ENCODE measurements around the gene BCL10.
A peak's percentile ranks its signal among the peaks of the same experiment; 100 is the strongest.

BCL10 gene

GRCh38 chr1:85276215-85276977 lies at the start of gene BCL10:
TSS of gene BCL10 (minus strand) at chr1:85276632. CDS start at chr1:85276352, 280 bp downstream.
- FAIRE-seq, result peak; percentile 60

GRCh38 chr1:85325920-85326319 lies 49.5 kb upstream of the BCL10 start:
- no peak for FAIRE-seq

GRCh38 chr1:85323770-85324169 lies 47.3 kb upstream of the BCL10 start:
- FAIRE-seq, result no peak

GRCh38 chr1:85322655-85323054 lies 46.2 kb upstream of the BCL10 start:
- no peak for FAIRE-seq

- no peak for FAIRE-seq
Measured at GRCh38 chr1:85321237-85321964, 45.0 kb upstream of the BCL10 start.

- FAIRE-seq, result no peak
Measured at GRCh38 chr1:85320371-85321131, 44.1 kb upstream of the BCL10 start.

GRCh38 chr1:85319931-85320330 lies 43.5 kb upstream of the BCL10 start:
- no peak for FAIRE-seq

- no peak for FAIRE-seq
Measured at GRCh38 chr1:85319491-85319890, 43.1 kb upstream of the BCL10 start.

- FAIRE-seq, result no peak
Measured at GRCh38 chr1:85318217-85318616, 41.8 kb upstream of the BCL10 start.

GRCh38 chr1:85317560-85317959 lies 41.1 kb upstream of the BCL10 start:
- FAIRE-seq, result no peak

- FAIRE-seq, result no peak
Measured at GRCh38 chr1:85316321-85316720, 39.9 kb upstream of the BCL10 start.

- FAIRE-seq, result no peak
Measured at GRCh38 chr1:85315789-85316188, 39.4 kb upstream of the BCL10 start.

- FAIRE-seq, result no peak
Measured at GRCh38 chr1:85314726-85315125, 38.3 kb upstream of the BCL10 start.

GRCh38 chr1:85313888-85314696 lies 37.7 kb upstream of the BCL10 start:
- FAIRE-seq, result no peak

GRCh38 chr1:85311818-85312217 lies 35.4 kb upstream of the BCL10 start:
- FAIRE-seq, result no peak

- FAIRE-seq, result no peak
Measured at GRCh38 chr1:85308833-85309350, 32.5 kb upstream of the BCL10 start.

- FAIRE-seq, result no peak
Measured at GRCh38 chr1:85307987-85308832, 31.8 kb upstream of the BCL10 start.

GRCh38 chr1:85306236-85306635 lies 29.8 kb upstream of the BCL10 start:
- FAIRE-seq, result no peak

- no peak for FAIRE-seq
Measured at GRCh38 chr1:85303440-85304162, 27.2 kb upstream of the BCL10 start.

GRCh38 chr1:85300140-85300539 lies 23.7 kb upstream of the BCL10 start:
- FAIRE-seq, result no peak
